ENCODE data around the gene ACSL1.

ACSL1 gene

DNA sequence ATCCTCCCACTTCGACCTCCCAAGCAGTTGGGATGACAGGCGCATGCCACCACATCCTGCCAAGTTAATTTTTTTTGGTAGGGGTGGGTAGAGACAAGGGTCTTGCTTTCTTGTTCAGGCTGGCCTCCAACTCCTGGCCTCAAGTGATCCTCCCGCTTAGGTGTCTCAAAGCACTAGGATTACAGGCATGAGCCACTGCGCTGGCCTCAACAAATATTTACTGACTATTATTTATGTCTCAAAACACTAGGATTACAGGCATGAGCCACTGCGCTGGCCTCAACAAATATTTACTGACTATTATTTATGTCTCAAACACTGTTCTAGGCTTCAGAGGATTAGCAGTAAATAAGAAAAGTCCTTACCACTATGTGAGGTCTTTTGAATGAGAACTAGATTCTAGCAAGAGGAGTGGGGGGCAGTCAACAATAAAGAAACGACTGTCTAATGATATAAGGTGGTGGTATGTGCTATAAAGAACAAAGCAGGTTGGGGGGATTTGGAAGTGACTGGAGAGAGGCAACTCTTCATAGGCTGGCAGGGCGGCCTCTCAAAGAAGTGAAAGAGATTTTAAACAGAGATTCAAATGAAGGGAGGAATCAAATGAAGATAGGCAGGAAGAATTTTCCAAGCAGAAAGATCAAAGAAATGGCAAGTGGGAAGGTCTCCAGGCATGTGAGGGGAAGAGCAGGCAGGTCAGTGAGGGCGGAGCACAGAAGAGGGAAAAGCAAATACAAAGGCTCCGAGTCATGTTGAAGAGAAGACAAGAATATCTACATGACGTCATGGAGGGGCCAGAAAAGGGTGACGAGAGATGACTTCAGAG lies 12.7 kb upstream of the ACSL1 start:
- DNase-seq: no peak

GRCh38 chr4:184836613-184837012 lies 10.8 kb upstream of the ACSL1 start:
- no peak for DNase-seq

GRCh38 chr4:184833046-184833838 lies 7.5 kb upstream of the ACSL1 start:
- DNase-seq: no peak

GRCh38 chr4:184831153-184831552 lies 5.4 kb upstream of the ACSL1 start:
- no peak for DNase-seq

DNA sequence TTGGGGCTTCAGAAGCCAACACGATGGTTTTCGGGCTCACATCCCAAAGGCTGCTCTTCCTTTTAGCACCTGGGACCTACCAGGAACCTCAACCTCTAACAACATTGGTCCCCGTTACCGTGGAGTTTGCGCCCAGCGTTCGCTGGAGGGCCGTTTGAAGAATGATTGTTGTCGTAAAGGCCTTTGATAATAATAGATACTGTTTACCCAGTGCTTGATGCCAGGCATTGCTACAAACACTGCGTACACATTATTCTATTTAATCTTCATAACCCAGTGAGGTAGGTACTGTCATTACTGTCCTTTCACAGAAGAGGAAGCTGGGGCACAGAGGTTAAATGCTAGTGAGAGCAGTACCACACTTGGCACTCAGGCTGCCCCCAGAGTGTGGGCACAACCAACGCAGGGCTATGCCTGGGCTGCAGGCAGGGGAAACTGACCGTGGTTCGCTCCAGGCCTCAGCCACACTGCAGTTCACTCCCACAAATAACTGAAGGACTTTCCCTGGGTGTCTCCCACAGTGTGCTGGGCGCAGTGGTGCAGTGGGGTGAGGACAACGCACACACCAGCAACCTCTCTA lies 1.0 kb upstream of the ACSL1 start:
- no peak for DNase-seq

DNA sequence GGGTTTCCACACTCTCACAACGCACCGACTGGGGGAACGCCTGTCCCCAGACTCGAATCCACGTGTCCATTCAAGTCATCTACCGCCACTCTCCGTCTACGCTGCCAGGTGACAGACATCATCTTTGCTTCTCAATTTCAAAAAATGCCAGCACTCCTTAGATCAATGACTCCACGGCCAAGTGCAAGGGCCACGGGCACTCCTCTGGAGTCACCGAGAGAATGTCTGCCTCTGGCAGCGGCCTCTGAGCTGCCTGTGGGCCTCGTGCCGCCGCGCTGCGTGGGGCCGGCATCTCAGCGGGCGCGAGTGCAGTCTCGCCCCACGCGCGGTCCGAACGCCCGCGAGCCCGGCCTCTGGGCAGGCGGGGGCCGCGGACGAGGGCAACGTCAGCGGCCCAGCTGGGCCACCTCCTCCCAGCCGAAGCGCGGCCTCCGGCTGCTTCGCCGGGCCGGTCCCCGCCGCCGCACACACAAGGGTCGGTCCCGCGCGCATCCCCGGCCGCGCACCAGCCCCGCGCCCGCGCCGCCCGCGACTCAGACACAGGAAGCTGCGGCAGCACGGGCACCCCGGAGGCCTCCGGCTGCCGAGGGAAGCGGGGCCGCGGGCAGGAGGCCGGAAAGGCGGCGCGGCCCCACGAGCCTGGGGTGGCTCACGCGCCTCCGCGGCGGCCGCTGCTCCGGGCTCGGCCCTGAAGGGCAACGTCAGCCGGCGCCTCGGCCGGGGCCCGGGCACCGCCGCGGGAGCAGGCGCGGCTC lies 450 bp downstream of the ACSL1 start:
- DNase-seq: peak; percentile 56

GRCh38 chr4:184824776-184825084 lies 1.0 kb downstream of the ACSL1 start:
- DNase-seq: no peak

- no peak for DNase-seq
Observed at GRCh38 chr4:184824081-184824775, 1.5 kb downstream of the ACSL1 start.

GRCh38 chr4:184823014-184823413 lies 2.8 kb downstream of the ACSL1 start:
- no peak for DNase-seq

GRCh38 chr4:184822356-184822755 lies 3.4 kb downstream of the ACSL1 start:
- DNase-seq: no peak

GRCh38 chr4:184821242-184821641 lies 4.5 kb downstream of the ACSL1 start:
- no peak for DNase-seq

DNA sequence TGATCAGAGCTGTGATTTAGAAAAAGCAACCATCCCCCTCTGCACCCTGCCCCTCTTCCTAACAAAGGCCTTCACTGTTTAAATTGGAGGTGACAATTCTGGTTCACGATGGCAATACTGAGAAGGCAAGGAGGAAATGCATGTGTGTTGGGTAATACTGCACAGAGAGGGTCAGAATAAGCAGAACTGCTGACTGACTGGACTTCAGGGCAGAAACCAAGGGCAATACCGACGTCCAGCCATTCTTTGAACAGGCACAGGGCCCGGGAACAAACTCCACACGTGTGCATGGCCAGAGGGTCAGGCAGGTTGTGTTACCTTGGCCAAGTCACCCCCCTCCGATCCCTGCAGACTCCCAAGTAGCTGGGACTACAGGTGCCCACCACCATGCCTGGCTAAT lies 6.0 kb downstream of the ACSL1 start:
- no peak for DNase-seq

DNA sequence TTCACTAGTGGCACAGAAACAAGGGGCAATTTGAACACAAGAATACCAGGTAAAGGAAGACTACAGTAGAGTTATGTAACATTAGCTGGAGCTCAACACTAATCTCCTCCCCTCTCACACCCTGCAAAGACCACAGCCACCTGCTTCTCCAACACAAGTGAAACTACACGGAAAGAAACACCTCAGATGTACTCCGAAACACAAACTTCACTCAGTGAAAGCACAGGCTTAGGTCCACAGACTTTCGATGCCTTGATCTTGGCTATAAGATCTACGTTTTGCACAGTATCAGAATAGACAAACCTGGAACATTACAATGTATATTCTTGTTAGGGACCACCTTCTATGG lies 7.6 kb downstream of the ACSL1 start:
- no peak for DNase-seq

- DNase-seq: no peak
Observed at GRCh38 chr4:184817494-184818215, 8.1 kb downstream of the ACSL1 start.

DNA sequence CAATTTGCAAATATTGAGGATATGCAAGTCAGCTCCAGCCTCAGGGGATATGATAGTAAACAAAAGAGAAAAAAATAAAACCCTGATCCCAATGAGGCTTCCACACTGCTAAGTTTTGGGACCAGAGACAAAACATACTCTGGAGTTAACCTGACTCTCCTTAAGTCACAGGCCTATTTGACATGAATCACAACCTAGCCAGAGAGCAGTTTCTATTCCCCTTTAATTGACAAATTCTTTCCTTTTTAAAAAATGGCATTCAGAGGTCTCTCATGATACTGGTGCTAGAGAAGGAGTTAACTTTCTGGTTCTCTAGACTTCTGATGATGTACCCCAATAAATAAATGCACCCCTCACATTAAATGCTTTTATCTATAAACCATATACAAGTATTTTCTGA lies 8.8 kb downstream of the ACSL1 start:
- no peak for DNase-seq

DNA sequence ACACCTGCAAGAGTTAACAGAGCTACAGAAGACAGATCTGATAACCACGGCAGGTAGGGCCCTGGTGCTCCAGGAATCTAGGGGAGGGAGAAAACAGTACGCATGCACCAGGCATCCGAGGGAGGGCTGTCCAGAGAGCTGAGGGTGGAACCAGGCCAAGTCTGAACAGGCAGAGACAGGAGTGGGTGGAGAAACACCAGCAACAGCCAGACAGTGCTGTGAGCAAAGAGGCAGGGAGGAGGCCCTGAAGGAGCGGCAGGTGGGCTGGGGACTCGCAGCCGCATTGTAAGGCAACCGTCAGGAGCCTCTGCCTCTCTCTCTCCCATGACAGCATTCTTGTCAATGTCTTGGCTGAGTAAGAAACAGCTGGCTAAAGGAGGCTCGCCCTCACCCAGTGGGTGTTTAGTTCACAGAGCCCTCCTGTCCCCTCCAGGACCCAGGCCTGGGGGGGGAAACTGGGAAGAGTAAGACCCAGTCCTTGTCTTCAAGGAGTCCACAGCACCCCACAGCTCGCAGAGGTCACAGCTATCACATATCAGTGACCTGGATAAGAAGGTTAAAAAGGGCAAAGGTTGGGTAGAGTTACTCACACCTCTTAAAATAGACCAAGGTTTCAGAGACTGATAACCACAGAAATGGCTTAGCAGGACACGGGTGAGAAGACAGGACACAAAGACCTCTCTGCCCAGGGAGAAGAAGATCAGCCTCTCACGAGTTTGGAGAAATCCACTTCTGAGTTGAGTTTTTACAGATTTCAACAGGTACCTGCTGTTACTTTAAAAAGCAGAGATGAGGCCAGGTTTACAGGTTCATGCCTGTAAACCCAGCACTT lies 10.5 kb downstream of the ACSL1 start:
- no peak for DNase-seq

DNA sequence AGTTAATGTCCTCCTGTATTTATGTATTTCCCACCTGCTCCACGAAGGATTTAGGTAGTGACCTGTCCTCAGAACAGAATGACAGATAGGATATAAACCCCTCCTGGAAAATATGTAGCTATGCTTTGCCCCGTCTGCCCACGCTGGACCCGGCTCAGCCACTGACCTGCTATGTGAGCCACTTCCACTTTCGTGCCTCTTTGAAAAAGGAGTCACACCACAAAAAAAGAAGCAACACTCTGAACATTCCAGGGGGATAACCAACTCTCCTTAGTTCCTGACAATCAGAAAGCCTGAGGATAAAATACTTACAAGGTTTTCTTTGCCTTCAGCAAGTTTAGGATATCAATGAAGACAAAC lies 11.1 kb downstream of the ACSL1 start:
- no peak for DNase-seq

DNA sequence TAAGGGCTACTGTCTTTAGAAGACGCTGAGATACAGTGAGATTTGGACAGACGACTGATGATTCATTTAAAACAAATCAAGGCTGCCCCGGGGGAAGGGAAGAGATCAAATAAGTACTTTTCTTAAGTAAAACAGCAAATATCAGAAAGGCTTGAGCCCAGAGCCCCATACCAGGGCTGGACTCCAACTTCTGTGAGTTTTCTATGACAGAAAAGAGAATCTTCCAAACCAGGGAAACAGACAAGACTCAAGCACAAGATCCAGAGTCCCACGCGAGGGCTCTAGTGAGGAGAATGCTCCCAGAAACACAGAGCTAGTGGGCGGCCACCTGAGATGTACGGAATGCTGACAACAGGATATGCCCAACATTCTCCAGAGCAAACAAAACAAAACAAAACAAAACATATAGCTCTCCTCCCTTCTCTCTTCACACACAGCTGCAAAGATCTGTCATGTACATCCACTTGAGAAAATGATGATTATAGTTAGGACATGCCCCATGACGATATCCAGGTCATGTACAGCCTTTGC lies 13.1 kb downstream of the ACSL1 start:
- no peak for DNase-seq

GRCh38 chr4:184812199-184812542 lies 13.6 kb downstream of the ACSL1 start:
- DNase-seq: no peak

DNA sequence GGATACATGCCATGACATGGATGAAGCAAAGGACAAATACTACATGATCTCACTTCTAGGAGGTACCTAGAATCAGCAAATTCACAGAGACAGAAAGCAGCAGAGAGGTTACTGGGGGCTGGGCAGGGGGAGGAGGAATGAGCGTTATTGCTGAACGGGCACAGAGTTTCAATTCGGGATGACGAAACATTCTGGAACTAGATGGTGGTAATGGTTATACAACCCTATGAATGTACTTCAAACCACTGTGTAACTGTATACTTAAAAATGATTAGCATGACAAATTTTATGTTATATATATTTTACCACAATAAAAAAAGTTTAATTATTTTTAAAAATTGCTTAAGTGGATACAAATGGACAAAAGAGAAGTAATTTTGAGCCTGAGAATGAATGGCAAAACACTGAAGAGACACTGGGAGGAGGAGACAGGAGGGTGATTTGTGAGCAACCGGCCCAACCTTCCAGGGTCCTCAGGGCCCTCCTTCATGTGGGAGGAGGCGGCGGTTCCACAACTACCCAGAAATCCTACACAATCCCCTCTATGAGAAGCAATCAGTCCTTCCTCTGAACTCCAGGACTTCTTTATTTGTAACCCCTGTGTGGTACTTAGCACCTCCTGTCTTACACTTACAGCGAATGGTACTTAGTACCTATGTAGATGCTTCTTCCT lies 14.1 kb downstream of the ACSL1 start:
- no peak for DNase-seq

DNA sequence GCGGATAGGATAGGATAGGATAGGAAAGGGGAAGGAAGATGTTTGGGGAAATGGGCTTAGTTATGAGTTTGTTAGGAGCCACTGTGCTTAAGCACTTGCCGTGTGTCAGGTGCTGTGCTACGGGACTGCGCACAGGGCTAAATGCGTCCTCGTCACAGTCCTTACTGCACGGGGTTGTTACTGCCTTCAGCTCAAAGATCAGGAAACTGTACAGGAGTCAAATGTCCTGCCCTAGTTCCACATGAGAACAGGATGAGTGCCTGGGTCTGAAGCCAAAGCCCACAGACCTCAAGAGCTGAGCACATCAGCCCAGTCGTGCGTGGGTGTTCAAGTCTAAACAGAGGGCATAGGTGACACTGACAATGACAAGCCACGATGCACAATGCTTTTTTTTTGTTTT lies 15.0 kb downstream of the ACSL1 start:
- DNase-seq: no peak

Measured in retina (tissue), 1 donor.